CD4-positive, alpha-beta T cell treated with Interleukin-17A for 1 hour (primary cell): ENCODE measurements around the gene OR6C1.
"Not testable (repeated sequence)": the region's sequence is repeated elsewhere in the genome, so short reads cannot be mapped to it uniquely, and the experiment has no call there.

Source experiments
- DNase-seq: peaks from one replicate; pipeline ENCODE4 v3.0.0-alpha.2; 2020

The OR6C1 gene

DNA sequence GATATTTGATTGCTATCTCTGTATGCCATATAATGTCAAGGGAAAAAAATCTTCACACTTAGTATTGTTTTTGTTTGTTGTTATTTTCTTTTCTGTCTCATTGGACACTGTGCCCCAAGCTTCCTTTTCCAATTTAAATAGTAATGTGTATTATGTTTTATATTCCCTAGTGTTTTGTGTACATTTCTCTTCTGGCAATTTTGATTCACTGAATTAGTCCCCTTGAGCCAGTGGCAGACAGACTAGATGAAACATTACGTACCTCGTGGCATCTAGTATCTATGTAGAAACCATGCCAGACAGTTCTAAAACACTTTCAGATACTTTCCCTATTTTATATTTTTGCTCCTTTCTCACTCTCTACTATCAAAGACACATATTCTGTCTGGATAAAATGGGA, at the start of gene OR6C1:
Gene OR6C1, plus strand, starts transcription at position 301 of the 400 bp plus-strand sequence. CDS start 6,257 bp downstream, outside the sequence.
- no peak for DNase-seq

DNA sequence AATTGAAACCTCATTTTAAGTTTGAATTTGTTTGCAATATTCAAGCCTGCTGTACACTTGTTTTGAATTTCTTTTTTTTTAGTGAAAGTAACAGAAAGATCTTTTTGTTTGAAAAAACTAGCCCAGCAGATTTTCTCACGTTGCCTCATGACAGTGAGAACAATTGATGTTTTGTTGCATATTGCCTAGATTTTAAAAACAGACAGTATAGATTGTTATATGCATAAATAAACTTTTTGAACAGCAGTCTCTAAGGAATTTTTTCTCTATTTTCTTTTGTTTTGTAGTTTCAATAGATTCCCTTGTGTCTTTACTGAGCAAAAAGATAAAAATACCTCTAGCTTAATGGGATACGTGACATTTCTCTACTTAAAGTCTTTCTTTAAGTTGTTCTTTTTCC, 33.2 kb upstream of the OR6C1 start:
- DNase-seq, result no peak

DNA sequence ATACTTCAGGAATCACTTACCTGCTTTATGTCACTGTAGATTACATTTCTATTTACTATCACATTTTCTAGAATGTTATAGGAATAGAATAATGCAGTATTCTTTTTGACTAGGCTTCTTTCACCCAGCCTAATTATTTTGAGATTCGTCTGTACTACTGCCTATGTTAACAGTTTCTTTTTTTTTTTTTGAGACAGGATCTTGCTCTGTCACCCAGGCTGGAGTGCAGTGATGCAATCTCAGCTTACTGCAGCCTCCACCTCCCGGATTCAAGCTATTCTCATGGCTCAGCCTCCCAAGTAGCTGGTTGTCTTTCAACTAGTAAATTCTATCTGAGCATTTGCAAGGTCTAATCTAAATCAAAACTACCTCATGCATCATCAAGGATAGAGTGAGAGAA, 24.1 kb upstream of the OR6C1 start:
- DNase-seq, result no peak

DNA sequence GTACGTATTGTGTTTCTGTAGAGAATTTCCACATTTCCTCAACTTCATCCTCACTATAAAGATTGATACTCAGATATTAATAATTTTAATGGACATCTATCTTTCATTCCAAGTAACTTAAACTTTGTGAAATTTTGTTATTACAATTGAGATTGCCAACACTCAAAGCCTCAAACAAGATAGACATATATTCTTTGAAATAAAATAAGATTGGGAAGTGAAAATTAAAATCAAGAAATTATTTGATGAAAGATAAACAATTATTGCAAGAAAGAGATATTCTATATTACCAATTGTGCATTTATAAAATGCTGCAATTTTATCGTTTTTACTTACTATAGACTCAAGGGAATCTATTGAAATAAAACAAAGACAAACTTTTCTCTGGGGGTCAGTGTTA, 17.7 kb upstream of the OR6C1 start, which contains the start of gene OR6C6:
Gene OR6C6, minus strand, starts transcription at position 101 of the 400 bp plus-strand sequence. CDS start 1,337 bp downstream, outside the sequence.
- no peak for DNase-seq

DNA sequence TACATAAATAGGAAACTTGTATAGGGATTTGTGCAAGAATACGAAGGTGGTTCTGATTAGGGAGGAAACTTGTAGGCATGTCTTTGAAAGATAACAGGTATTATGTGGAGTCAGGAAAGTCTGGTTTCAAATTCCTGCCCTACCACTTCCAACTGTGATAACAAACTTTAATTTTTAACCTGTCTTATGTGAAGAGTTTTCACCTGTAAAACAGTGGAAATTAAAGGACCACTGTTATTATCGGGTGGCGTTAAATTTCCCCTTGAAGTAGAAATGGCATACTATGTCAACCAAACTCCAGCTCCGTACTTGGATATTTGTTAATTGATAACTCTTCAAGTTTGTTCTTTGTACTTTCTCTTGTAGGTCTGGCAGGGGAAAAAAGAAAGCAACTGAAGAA, 6.1 kb downstream of the OR6C1 start:
- no peak for DNase-seq

DNA sequence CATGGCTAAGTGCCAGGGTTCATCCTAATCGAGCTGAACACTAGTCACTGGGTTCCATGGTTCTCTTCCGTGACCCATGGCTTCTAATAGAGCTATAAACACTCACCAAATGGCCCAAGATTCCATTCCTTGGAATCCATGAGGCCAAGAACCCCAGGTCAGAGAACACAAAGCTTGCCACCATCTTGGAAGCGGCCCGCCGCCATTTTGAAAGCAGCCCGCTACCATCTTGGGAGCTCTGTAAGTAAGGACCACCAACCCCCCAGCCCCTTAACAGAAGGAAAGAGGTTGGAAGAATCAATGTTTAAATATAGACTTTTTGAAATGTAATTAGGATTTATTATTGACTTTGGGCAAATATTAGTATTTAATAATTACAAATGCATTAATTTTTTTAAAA, 11.7 kb downstream of the OR6C1 start:
- not testable (repeated sequence) for DNase-seq

DNA sequence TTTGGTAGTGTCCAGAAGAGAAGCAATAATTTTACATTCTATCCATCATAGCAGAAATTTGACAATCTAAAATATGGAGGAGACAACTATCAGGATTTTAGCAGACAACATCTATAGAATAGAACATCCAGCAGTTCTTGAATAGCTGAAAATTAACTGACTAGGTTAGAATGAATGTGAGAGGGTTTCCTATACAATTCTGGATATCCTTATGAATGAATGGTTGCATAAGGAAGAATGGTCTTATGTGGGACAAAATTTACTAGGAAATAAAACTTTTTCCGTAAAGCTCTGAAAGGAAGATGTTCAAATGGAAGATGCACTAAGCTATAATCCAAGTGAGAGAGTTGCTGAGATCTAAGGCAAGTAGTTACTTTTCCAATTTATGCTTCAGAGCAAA, 16.3 kb downstream of the OR6C1 start, which contains the start of gene OR6C3:
Gene OR6C3, plus strand, starts transcription at position 301 of the 400 bp plus-strand sequence. CDS start 955 bp downstream, outside the sequence.
- no peak for DNase-seq

DNA sequence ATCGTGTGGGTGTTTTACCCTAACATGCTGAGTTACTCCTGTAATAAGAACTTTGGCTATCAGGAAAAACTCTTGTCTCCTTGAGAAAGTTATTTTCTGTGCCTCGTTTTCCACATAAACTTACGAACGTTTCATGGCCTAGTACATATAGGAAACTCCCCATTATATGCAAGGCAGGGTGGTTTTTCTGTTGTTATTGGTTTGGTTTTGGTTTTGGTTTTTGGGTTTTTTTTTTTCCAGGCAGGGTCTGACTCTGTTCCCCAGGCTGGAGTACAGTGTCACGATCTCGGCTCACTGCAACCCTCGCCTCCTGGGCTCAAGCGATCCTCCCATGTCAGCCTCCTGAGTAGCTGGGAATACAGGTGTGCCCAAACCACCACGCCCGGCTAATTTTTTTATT, 21.9 kb downstream of the OR6C1 start:
- DNase-seq, result no peak

DNA sequence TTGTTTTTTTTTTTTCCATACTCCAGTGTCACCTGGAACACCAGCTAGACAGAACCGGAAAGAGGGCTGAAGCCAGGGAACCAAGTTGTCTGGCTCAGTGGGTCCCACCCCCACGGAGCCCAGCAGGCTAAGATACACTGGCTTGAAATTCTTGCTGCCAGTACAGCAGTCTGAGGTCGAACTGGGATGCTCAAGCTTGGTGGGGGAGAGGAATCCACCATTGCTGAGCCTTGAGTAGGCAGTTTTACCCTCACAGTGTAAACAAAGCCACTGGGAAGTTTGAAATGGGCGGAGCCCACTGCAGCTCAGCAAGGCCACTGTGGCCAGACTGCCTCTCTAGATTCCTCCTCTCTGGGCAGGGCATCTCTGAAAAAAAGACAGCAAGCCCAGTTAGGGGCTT, 41.2 kb downstream of the OR6C1 start:
- not testable (repeated sequence) for DNase-seq

DNA sequence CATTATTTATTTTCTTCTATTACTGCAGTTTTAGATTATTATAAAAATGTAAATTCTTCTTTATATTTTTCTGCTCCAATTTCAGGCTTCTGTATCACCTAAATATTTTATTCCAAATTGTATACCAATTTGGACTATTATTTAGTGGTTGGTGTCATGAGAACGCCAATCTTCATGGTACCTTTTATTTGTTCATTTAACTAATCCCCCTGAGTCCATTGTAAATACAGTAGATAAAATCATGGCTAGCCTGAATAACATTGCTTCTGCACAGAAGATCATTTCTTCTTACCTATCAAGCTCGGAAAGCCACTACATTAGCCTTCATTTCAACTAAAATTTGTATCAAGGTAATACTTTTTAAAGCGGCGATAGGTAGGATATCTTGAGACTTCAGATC, 48.5 kb downstream of the OR6C1 start, which contains the start of gene OR6C75:
Gene OR6C75, plus strand, starts transcription at position 301 of the 400 bp plus-strand sequence. CDS start 2,136 bp downstream, outside the sequence.
- DNase-seq, result no peak

DNA sequence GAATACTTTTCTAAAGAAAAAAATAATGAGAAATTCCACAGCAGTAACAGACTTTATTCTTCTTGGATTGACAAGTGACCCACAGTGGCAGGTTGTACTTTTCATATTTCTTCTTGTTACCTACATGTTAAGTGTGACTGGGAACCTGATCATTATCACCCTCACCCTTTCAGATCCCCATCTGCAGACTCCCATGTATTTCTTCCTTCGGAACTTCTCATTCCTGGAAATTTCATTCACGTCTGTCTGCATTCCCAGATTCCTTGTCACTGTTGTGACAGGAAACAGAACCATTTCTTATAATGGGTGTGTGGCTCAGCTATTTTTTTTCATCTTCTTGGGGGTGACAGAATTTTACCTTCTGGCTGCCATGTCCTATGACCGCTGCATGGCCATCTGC, 50.9 kb downstream of the OR6C1 start:
- no peak for DNase-seq
